Liver (tissue), 9 donors: ENCODE data around the gene PGAM2. TPM values are rescaled to one million over a fixed set of nuclear protein-coding genes. Genes with fewer than 3 reads are reported as not detected.

Experiments
- DNase-seq: peaks from one replicate; pipeline ENCODE4 v3.0.0-alpha.2; 2017; ENCODE audit warnings: low spot score
- H3K27ac ChIP-seq, 2 donors: one replicate each; pipeline ENCODE4 v1.7.0; 2013; ENCODE audit warnings: inconsistent platforms in 2 of 2, low read length in 2 of 2, control low read depth in 1 of 2, low read depth in 1 of 2, mild to moderate bottlenecking in 1 of 2
- H3K27me3 ChIP-seq, 4 donors: one replicate each; pipeline versions ENCODE4 v1.6.1 to v1.7.0; 2013; ENCODE audit warnings: low read length in 3 of 4, inconsistent platforms in 1 of 4, mild to moderate bottlenecking in 1 of 4, moderate library complexity in 1 of 4; ENCODE audit not compliant: control insufficient read depth in 4 of 4, insufficient read depth in 4 of 4
- H3K36me3 ChIP-seq, 4 donors: one replicate each; pipeline versions ENCODE4 v1.6.1 to v1.7.0; 2013; ENCODE audit warnings: low read length in 3 of 4, mild to moderate bottlenecking in 3 of 4, low read depth in 1 of 4, moderate library complexity in 1 of 4; ENCODE audit not compliant: control insufficient read depth in 4 of 4, insufficient read depth in 3 of 4
- H3K4me1 ChIP-seq, 4 donors: one replicate each; pipeline versions ENCODE4 v1.6.1 to v1.7.0; 2013; ENCODE audit warnings: low read length in 3 of 4, mild to moderate bottlenecking in 3 of 4, moderate library complexity in 1 of 4; ENCODE audit not compliant: control insufficient read depth in 4 of 4, insufficient read depth in 4 of 4
- H3K4me3 ChIP-seq, 3 donors: one replicate each; pipeline versions ENCODE4 v1.6.1 to v1.7.0; 2013; ENCODE audit warnings: low read length in 3 of 3, control low read depth in 1 of 3, low read depth in 1 of 3, mild to moderate bottlenecking in 1 of 3
- H3K9ac ChIP-seq, 2 donors: one replicate each; pipeline ENCODE4 v1.7.0; 2013; ENCODE audit warnings: low read length in 2 of 2, mild to moderate bottlenecking in 2 of 2, moderate library complexity in 2 of 2, control low read depth in 1 of 2, low read depth in 1 of 2
- H3K9me3 ChIP-seq, 4 donors: one replicate each; pipeline versions ENCODE4 v1.6.1 to v1.7.0; 2013; ENCODE audit warnings: low read length in 3 of 4; ENCODE audit not compliant: control insufficient read depth in 4 of 4
- CTCF ChIP-seq: fragments of 150-350 bp; IDR thresholded peaks from 2 replicates; pipeline ENCODE4 v1.5.1; 2017; ENCODE audit warnings: improper control_type of control experiment, low read depth, low read length; ENCODE audit not compliant: missing input control
- EGR1 ChIP-seq, 2 donors: IDR thresholded peaks; 2 replicates each; pipeline ENCODE4 v1.6.1; 2016 to 2018; ENCODE audit warnings: antibody characterized with exemption in 2 of 2, low read depth in 2 of 2
- FOXA1 ChIP-seq: IDR thresholded peaks from 2 replicates; pipeline ENCODE4 v1.6.1; 2016; ENCODE audit warnings: antibody characterized with exemption
- GABPA ChIP-seq, 2 donors: IDR thresholded peaks in 1 of 2; conservative IDR thresholded peaks in 1 of 2; 2 replicates each; pipeline ENCODE4 v1.6.1; 2016; ENCODE audit warnings: antibody characterized with exemption in 2 of 2, mild to moderate bottlenecking in 1 of 2, moderate library complexity in 1 of 2
- HNF4A ChIP-seq, 2 donors: conservative IDR thresholded peaks; 2 replicates each; pipeline ENCODE4 v1.6.1; 2016; ENCODE audit warnings: antibody characterized with exemption in 2 of 2, mild to moderate bottlenecking in 2 of 2
- HNF4G ChIP-seq: IDR thresholded peaks from 2 replicates; pipeline ENCODE4 v1.6.1; 2016; ENCODE audit warnings: antibody characterized with exemption
- JUND ChIP-seq, 2 donors: IDR thresholded peaks; 2 replicates each; pipeline ENCODE4 v1.6.1; 2016; ENCODE audit warnings: antibody characterized with exemption in 2 of 2
- MAX ChIP-seq: IDR thresholded peaks from 2 replicates; pipeline ENCODE4 v1.6.1; 2016; ENCODE audit warnings: antibody characterized with exemption
- NR2F2 ChIP-seq: IDR thresholded peaks from 2 replicates; pipeline ENCODE4 v1.6.1; 2016; ENCODE audit warnings: antibody characterized with exemption
- RAD21 ChIP-seq, 2 donors: IDR thresholded peaks; 2 replicates each; pipeline ENCODE4 v1.6.1; 2016; ENCODE audit warnings: antibody characterized with exemption in 2 of 2, mild to moderate bottlenecking in 2 of 2
- RXRA ChIP-seq, 2 donors: IDR thresholded peaks; 2 replicates each; pipeline ENCODE4 v1.6.1; 2017 to 2018; ENCODE audit warnings: antibody characterized with exemption in 2 of 2, mild to moderate bottlenecking in 1 of 2
- SP1 ChIP-seq: IDR thresholded peaks from 2 replicates; pipeline ENCODE4 v1.6.1; 2018; ENCODE audit warnings: antibody characterized with exemption, mild to moderate bottlenecking
- WGBS: extraction: QIAGEN DNeasy Blood & Tissue Kit; methylation state at CpG from one replicate; pipeline ENCODE4 v1.1.7; 2013; 5-methylcytosine and 5-hydroxymethylcytosine counted together
- polyA plus RNA-seq, 2 donors: library from polyadenylated mRNA; stranded (reverse) in 1 of 2; unstranded in 1 of 2; fragments of 200-250 nt in 1 of 2; fragments of >200 nt in 1 of 2; fragmentation: Nextera tagmentation in 1 of 2; extraction: Ambion mirVana in 1 of 2; gene quantifications; one replicate each; pipeline versions ENCODE4 v1.2.1 to v1.2.3, GENCODE V29; 2013 to 2015
- total RNA-seq, 2 donors: library from RNA; depleted of rRNA; stranded (reverse); fragments of >200 nt; gene quantifications; one replicate each; pipeline ENCODE4 v1.2.3, GENCODE V29; 2014
- TF ChIP-seq, protein P1 (sequence below): IDR thresholded peaks from 2 replicates; pipeline ENCODE4 v1.6.1; 2016; ENCODE audit warnings: antibody characterized with exemption, mild to moderate bottlenecking
- TF ChIP-seq, protein P2 (sequence below): IDR thresholded peaks from 2 replicates; pipeline ENCODE4 v1.6.1; 2016; ENCODE audit warnings: antibody characterized with exemption
- TF ChIP-seq, protein P3 (sequence below): IDR thresholded peaks from 2 replicates; pipeline ENCODE4 v1.6.1; 2016; ENCODE audit warnings: antibody characterized with exemption
- donor health status: healthy.
- donor health status: healthy.
- donor health status: healthy.
- donor health status: healthy.
- donor health status: healthy.

PGAM2 gene
- total and polyA plus RNA-seq, 4 donors, result 0.13 to 2.3 (median 0.49) TPM

DNA sequence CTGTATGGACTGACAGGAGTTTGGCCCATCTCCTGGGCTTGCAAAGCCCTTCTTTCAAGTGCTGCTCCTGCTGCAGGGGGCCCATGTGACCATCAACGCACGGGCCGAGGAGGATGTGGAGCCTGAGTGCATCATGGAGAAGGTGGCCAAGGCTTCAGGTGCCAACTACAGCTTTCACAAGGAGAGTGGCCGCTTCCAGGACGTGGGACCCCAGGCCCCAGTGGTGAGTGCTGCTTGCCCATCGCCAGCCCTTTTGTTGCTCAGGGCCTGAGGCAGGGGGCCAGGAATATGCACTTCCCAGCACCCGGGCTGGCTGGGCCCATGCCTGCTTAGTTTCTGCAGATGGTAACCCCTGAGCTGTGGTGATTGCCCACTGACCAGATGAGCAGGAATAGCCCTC lies 8.7 kb downstream of the PGAM2 start:
- Histone ChIP-seq H3K4me3 (no peak overlapping the region), H3K27ac (no peak overlapping the region), H3K9me3 (no peaks in the 10 kb centered on the region), H3K27me3 (no peaks in the 10 kb centered on the region), H3K36me3 (peaks cover 18 to 67% (median 41%) of the 10 kb centered on the region in 4 donors), H3K4me1 (no peaks in the 10 kb centered on the region), H3K9ac (no peak overlapping the region)
- DNase-seq, result no peak
- 96% methylated on average over 7 of the region's 7 CpGs for WGBS
- TF ChIP-seq RXRA (IDR thresholded peaks at IDR 0.05) (no peak), SP1 (no peak), JUND (IDR thresholded peaks at IDR 0.05) (no peak)
- TF ChIP-seq, protein P1, sequence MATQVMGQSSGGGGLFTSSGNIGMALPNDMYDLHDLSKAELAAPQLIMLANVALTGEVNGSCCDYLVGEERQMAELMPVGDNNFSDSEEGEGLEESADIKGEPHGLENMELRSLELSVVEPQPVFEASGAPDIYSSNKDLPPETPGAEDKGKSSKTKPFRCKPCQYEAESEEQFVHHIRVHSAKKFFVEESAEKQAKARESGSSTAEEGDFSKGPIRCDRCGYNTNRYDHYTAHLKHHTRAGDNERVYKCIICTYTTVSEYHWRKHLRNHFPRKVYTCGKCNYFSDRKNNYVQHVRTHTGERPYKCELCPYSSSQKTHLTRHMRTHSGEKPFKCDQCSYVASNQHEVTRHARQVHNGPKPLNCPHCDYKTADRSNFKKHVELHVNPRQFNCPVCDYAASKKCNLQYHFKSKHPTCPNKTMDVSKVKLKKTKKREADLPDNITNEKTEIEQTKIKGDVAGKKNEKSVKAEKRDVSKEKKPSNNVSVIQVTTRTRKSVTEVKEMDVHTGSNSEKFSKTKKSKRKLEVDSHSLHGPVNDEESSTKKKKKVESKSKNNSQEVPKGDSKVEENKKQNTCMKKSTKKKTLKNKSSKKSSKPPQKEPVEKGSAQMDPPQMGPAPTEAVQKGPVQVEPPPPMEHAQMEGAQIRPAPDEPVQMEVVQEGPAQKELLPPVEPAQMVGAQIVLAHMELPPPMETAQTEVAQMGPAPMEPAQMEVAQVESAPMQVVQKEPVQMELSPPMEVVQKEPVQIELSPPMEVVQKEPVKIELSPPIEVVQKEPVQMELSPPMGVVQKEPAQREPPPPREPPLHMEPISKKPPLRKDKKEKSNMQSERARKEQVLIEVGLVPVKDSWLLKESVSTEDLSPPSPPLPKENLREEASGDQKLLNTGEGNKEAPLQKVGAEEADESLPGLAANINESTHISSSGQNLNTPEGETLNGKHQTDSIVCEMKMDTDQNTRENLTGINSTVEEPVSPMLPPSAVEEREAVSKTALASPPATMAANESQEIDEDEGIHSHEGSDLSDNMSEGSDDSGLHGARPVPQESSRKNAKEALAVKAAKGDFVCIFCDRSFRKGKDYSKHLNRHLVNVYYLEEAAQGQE, result no peak
- TF ChIP-seq, protein P2, sequence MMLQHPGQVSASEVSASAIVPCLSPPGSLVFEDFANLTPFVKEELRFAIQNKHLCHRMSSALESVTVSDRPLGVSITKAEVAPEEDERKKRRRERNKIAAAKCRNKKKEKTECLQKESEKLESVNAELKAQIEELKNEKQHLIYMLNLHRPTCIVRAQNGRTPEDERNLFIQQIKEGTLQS, result no peak

- H3K9ac ChIP-seq, result no peak overlapping the region
- H3K27ac ChIP-seq, result no peak overlapping the region
- no peak overlapping the region for H3K4me3 ChIP-seq
- H3K36me3 ChIP-seq, result peaks cover 16 to 55% (median 32%) of the 10 kb centered on the region in 4 donors
- 97% methylated on average over 12 of the region's 12 CpGs for WGBS
- H3K27me3 ChIP-seq, result no peaks in the 10 kb centered on the region
- no peak for TF ChIP-seq SP1
- no peak for TF ChIP-seq NR2F2
- TF ChIP-seq EGR1 (IDR thresholded peaks at IDR 0.05; ENCODE audit: low read depth in 2 of 2), result no peak
- no peak for TF ChIP-seq RAD21 (IDR thresholded peaks at IDR 0.05)
- TF ChIP-seq, protein P2, result no peak
- TF ChIP-seq, protein P3, sequence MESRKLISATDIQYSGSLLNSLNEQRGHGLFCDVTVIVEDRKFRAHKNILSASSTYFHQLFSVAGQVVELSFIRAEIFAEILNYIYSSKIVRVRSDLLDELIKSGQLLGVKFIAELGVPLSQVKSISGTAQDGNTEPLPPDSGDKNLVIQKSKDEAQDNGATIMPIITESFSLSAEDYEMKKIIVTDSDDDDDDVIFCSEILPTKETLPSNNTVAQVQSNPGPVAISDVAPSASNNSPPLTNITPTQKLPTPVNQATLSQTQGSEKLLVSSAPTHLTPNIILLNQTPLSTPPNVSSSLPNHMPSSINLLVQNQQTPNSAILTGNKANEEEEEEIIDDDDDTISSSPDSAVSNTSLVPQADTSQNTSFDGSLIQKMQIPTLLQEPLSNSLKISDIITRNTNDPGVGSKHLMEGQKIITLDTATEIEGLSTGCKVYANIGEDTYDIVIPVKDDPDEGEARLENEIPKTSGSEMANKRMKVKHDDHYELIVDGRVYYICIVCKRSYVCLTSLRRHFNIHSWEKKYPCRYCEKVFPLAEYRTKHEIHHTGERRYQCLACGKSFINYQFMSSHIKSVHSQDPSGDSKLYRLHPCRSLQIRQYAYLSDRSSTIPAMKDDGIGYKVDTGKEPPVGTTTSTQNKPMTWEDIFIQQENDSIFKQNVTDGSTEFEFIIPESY, result no peak
- TF ChIP-seq CTCF, result no peak
- TF ChIP-seq HNF4A (conservative IDR thresholded peaks at IDR 0.05), result no peak
- no peak for TF ChIP-seq GABPA (IDR thresholded peaks at IDR 0.05 in 1 of 2, conservative IDR thresholded peaks at IDR 0.05 in 1 of 2)
- no peak for TF ChIP-seq HNF4G
- TF ChIP-seq, protein P1, result no peak
- no peak for TF ChIP-seq JUND (IDR thresholded peaks at IDR 0.05)
- TF ChIP-seq FOXA1, result no peak
- no peak for TF ChIP-seq MAX
- TF ChIP-seq RXRA (IDR thresholded peaks at IDR 0.05), result no peak
- no peak for DNase-seq
- H3K4me1 ChIP-seq, result no peaks in the 10 kb centered on the region
- no peaks in the 10 kb centered on the region for H3K9me3 ChIP-seq
Measured at GRCh38 chr7:44052771-44053365, 12.5 kb downstream of the PGAM2 start.
